Spleen (tissue), 11 donors: ENCODE measurements around the gene FADS3. TPM values are rescaled to one million over a fixed set of nuclear protein-coding genes. Genes with fewer than 3 reads are reported as not detected.

Source experiments
- DNase-seq: peaks from one replicate; pipeline ENCODE4 v3.0.0-alpha.2; 2020
- H3K27ac ChIP-seq, 8 donors: fragments of 200-600 bp; sonication (generic) in 7 of 8; 1 replicate in 4 of 8; 2 replicates in 4 of 8; pipeline versions ENCODE4 v1.5.0 to v1.8.0; 2016 to 2021; ENCODE audit warnings: inconsistent platforms in 4 of 8, mild to moderate bottlenecking in 4 of 8, moderate library complexity in 1 of 8
- H3K27me3 ChIP-seq, 7 donors: fragments of 200-600 bp; sonication (generic) in 6 of 7; replicated peaks in 1 of 7; 1 replicate in 4 of 7; 2 replicates in 3 of 7; pipeline versions ENCODE4 v1.5.0 to v1.8.0; 2016 to 2021; ENCODE audit warnings: inconsistent platforms in 3 of 7, mild to moderate bottlenecking in 1 of 7
- H3K36me3 ChIP-seq, 6 donors: fragments of 200-600 bp; sonication (generic) in 5 of 6; 1 replicate in 4 of 6; 2 replicates in 2 of 6; pipeline versions ENCODE4 v1.5.0 to v1.8.0; 2016 to 2021; ENCODE audit warnings: inconsistent platforms in 2 of 6
- H3K4me1 ChIP-seq, 6 donors: fragments of 200-600 bp; sonication (generic) in 5 of 6; 1 replicate in 3 of 6; 2 replicates in 3 of 6; pipeline versions ENCODE4 v1.5.0 to v1.8.0; 2016 to 2021; ENCODE audit warnings: inconsistent platforms in 3 of 6
- H3K4me3 ChIP-seq, 8 donors: fragments of 200-600 bp; sonication (generic) in 7 of 8; 1 replicate in 4 of 8; 2 replicates in 4 of 8; pipeline versions ENCODE4 v1.5.0 to v1.8.0; 2016 to 2021; ENCODE audit warnings: inconsistent platforms in 4 of 8, mild to moderate bottlenecking in 4 of 8, moderate library complexity in 2 of 8
- H3K9me3 ChIP-seq, 8 donors: fragments of 200-600 bp; sonication (generic) in 7 of 8; 1 replicate in 4 of 8; 2 replicates in 4 of 8; pipeline versions ENCODE4 v1.5.0 to v1.8.0; 2016 to 2021; ENCODE audit warnings: inconsistent platforms in 4 of 8
- CTCF ChIP-seq, 11 experiments: fragments of 200-600 bp in 7 of 11; fragments of 450-650 bp in 4 of 11; sonication (generic) in 4 of 11; IDR thresholded peaks in 8 of 11; conservative IDR thresholded peaks in 3 of 11; 1 replicate in 7 of 11; 2 replicates in 4 of 11; pipeline versions ENCODE4 v1.4.0 to v1.8.0; 2016 to 2021; ENCODE audit warnings: antibody characterized with exemption in 11 of 11, inconsistent platforms in 4 of 11, mild to moderate bottlenecking in 1 of 11
- POLR2A ChIP-seq, 3 donors: fragments of 450-650 bp; IDR thresholded peaks; one replicate each; pipeline ENCODE4 v1.5.1; 2017; ENCODE audit warnings: antibody characterized with exemption in 3 of 3, mild to moderate bottlenecking in 1 of 3
- POLR2AphosphoS5 ChIP-seq, 3 donors: sonication (generic); formaldehyde crosslinking; IDR thresholded peaks; one replicate each; pipeline ENCODE4 v1.5.1; 2017; ENCODE audit warnings: antibody characterized with exemption in 3 of 3
- WGBS, 5 donors: extraction: QIAGEN DNeasy Blood & Tissue Kit in 3 of 5; methylation state at CpG; one replicate each; pipeline versions ENCODE4 v1.1.5 to v1.1.7; 2013 to 2018; 5-methylcytosine and 5-hydroxymethylcytosine counted together
- intact Hi-C: fragments of 100-400 bp; cut with DNase I; formaldehyde crosslinking; loops from one replicate; pipeline ENCODE4 v1.15.0; 2023; ENCODE audit warnings: low total_unique reads
- polyA plus RNA-seq, 3 donors: library from polyadenylated mRNA; stranded (reverse); fragments of 200-250 nt; gene quantifications; one replicate each; pipeline ENCODE4 v1.2.1, GENCODE V29; 2013
- total RNA-seq, 7 donors: library from RNA; depleted of rRNA in 3 of 7; stranded (reverse); fragments of >200 nt in 3 of 7; fragmentation: NEBNext Ultra II Directional in 4 of 7; extraction: Animal tissue kit (Norgen Biotek cat#: 25700) in 4 of 7; gene quantifications; one replicate each; pipeline versions ENCODE4 v1.1.0 to v1.2.1, GENCODE V29; 2016 to 2021
- donor health status: healthy with polysubstance abuse.
- donor health status: DM: no; HTN: no; CAD: no; lungs with moderate emphysema.
- donor health status: DM: no; HTN: no; CAD: no.
- donor health status: Bipolar disorder and iron deficiency.
- donor health status: healthy.
- donor health status: DM: no; HTN: no; CAD: no.
- donor health status: DM: yes; HTN: yes; CAD: no.

FADS3 gene
- total and polyA plus RNA-seq, 10 donors, result 26.3 to 63.6 (median 38.5) TPM

- no peak for DNase-seq
- Histone ChIP-seq H3K27ac (no peak overlapping the region), H3K4me3 (no peak overlapping the region), H3K9me3 (no peaks in the 10 kb centered on the region), H3K4me1 (peaks cover 7 to 36% (median 14%) of the 10 kb centered on the region in 6 donors), H3K36me3 (peaks cover 0 to 44% (median 3%) of the 10 kb centered on the region in 6 donors), H3K27me3 (peaks cover 0 to 2% (median 0%) of the 10 kb centered on the region in 7 donors)
- TF ChIP-seq POLR2A (IDR thresholded peaks at IDR 0.05), result no peak
- TF ChIP-seq CTCF (IDR thresholded peaks at IDR 0.05 in 8 of 11, conservative IDR thresholded peaks at IDR 0.05 in 3 of 11), result no peak
- no peak for TF ChIP-seq POLR2AphosphoS5 (IDR thresholded peaks at IDR 0.05)
- WGBS, 5 donors, result 91 to 99% (median 94%) methylated on average over 8 to 14 of the region's 14 CpGs
- intact Hi-C loops, result loop anchor here (10.0 kb wide), 1 partner anchor 229 kb away; no protein-coding TSS in a partner anchor
These were observed 15.6 kb downstream of the FADS3 start for GRCh38 chr11:61875698-61876097.

DNA sequence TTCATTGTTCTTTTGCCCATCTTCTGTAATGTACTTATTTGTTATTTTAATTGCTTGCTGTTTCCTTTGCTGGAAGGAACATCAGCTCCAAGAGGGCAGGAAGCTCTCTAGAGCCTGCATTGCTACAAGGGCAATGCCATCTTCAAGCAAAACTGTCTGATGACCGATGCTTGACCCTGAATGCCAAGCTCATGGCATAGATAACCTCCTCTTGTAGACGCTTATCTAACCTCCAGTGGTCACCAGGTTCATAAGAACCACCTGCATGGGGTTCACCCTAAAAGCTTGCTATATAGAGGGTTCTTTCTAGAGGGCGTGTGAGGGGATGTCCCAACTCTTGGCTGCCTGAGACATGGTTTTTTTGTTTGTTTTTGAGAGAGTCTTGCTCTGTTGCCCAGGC, 16.5 kb downstream of the FADS3 start:
- no peak for DNase-seq
- no peaks in the 10 kb centered on the region for H3K9me3 ChIP-seq
- H3K4me1 ChIP-seq, result peaks cover 7 to 33% (median 13%) of the 10 kb centered on the region in 6 donors
- H3K4me3 ChIP-seq, result no peak overlapping the region
- WGBS, 5 donors, result 59 to 66% (median 61%) methylated on average over 3 of the region's 3 CpGs
- peaks cover 0 to 6% (median 0%) of the 10 kb centered on the region in 7 donors for H3K27me3 ChIP-seq
- intact Hi-C loops, result loop anchor here (10.0 kb wide), 1 partner anchor 230 kb away; no protein-coding TSS in a partner anchor
- H3K27ac ChIP-seq, result no peak overlapping the region
- peaks cover 0 to 44% (median 3%) of the 10 kb centered on the region in 6 donors for H3K36me3 ChIP-seq
- TF ChIP-seq POLR2AphosphoS5 (IDR thresholded peaks at IDR 0.05), result no peak

GRCh38 chr11:61874377-61874809, 17.0 kb downstream of the FADS3 start:
- Histone ChIP-seq H3K9me3 (no peaks in the 10 kb centered on the region), H3K27me3 (peaks cover 0 to 8% (median 0%) of the 10 kb centered on the region in 7 donors), H3K4me3 (no peak overlapping the region), H3K27ac (no peak overlapping the region), H3K36me3 (peaks cover 0 to 44% (median 3%) of the 10 kb centered on the region in 6 donors), H3K4me1 (peaks cover 7 to 28% (median 10%) of the 10 kb centered on the region in 6 donors)
- TF ChIP-seq POLR2A (IDR thresholded peaks at IDR 0.05), result no peak
- no peak for TF ChIP-seq POLR2AphosphoS5 (IDR thresholded peaks at IDR 0.05)
- no peak for TF ChIP-seq CTCF (IDR thresholded peaks at IDR 0.05 in 8 of 11, conservative IDR thresholded peaks at IDR 0.05 in 3 of 11)
- intact Hi-C loops, result loop anchor here (10.0 kb wide), 1 partner anchor 230 kb away; no protein-coding TSS in a partner anchor
- 70 to 84% (median 74%) methylated on average over 12 of the region's 12 CpGs for WGBS, 5 donors
- DNase-seq, result no peak

- Histone ChIP-seq H3K27me3 (peaks cover 0 to 8% (median 0%) of the 10 kb centered on the region in 7 donors), H3K36me3 (peaks cover 0 to 41% (median 2%) of the 10 kb centered on the region in 6 donors), H3K4me3 (no peak overlapping the region), H3K27ac (no peak overlapping the region), H3K9me3 (no peaks in the 10 kb centered on the region), H3K4me1 (peaks cover 7 to 22% (median 10%) of the 10 kb centered on the region in 6 donors)
- WGBS, 5 donors, result 88 to 96% (median 92%) methylated on average over 14 to 16 of the region's 16 CpGs
- intact Hi-C loops, result loop anchor here (10.0 kb wide), 1 partner anchor 231 kb away; no protein-coding TSS in a partner anchor
- TF ChIP-seq POLR2AphosphoS5 (IDR thresholded peaks at IDR 0.05) (no peak), POLR2A (IDR thresholded peaks at IDR 0.05) (no peak), CTCF (IDR thresholded peaks at IDR 0.05 in 8 of 11, conservative IDR thresholded peaks at IDR 0.05 in 3 of 11) (no peak)
- no peak for DNase-seq
These were observed 17.6 kb downstream of the FADS3 start for GRCh38 chr11:61873588-61874376.
